NCI-H510A (cell line): Measurements from ENCODE around the gene SPAG16.
"Not testable (repeated sequence)": the region's sequence is repeated elsewhere in the genome, so short reads cannot be mapped to it uniquely, and the experiment has no call there.

ENCODE experiments used
- DNase-seq: peaks from one replicate; lab custom pipeline; 2025; lab: John Stamatoyannopoulos, UW

The SPAG16 gene

GRCh38 chr2:213701365-213701764 lies 417.1 kb downstream of the SPAG16 start:
- DNase-seq: not testable (repeated sequence)

DNA sequence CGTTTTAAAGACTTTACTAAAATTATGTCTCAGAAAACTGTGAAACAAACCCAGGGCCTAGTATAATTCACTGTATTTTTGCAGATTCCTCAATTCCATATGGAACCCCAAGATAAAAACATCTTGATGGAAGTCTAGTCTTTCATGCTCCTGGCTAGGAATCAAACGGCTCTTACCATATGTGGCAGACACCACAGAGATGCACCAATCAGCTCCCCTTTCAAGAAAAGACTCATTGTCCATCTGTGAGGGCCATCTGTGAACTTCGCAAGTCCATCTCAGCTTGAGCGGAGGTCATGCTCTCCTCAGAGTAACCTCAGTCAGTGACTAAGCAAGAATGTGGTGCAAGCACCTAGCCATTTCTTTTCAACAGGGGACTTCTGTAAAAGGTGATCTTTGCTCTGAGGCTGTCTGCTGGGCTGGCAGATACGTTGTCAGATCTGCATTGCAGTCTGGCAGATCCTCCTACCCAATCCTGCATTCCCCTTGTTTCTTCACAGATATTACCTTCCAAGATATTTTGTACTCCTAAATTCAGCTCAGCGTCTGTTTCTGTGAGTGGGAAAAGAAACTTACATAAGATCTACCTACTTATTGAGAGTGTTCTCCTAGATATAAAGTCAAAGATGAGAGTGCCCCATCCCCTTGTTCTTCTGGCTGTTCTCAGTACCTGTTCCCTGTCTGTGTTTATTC lies 419.3 kb downstream of the SPAG16 start:
- DNase-seq: no peak

DNA sequence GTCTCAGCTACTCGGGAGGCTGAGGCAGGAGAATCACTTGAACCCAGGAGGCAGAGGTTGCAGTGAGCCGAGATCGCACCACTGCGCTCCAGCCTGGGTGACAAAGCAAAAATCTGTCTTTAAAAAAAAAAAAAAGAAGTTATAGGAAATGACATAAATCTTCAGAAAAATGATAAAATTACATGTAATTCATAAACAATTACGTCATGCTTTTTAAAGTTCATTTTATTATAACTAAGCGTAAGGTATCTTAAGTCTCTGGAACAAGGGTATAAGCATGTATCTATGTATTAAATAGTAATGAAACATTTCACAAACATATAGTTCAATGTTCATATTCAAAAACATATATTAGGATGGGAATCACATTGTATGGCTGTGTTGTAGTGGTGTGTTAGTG lies 425.9 kb downstream of the SPAG16 start:
- DNase-seq: no peak

- DNase-seq: not testable (repeated sequence)
Measured at GRCh38 chr2:213718411-213718810, 434.1 kb downstream of the SPAG16 start.

- no peak for DNase-seq
Measured at GRCh38 chr2:213722565-213722964, 438.3 kb downstream of the SPAG16 start.

- DNase-seq: no peak
Measured at GRCh38 chr2:213723041-213723560, 438.8 kb downstream of the SPAG16 start.

GRCh38 chr2:213723707-213724106 lies 439.4 kb downstream of the SPAG16 start:
- no peak for DNase-seq

- DNase-seq: no peak
Measured at GRCh38 chr2:213726101-213726500, 441.8 kb downstream of the SPAG16 start.

GRCh38 chr2:213733893-213734292 lies 449.6 kb downstream of the SPAG16 start:
- DNase-seq: no peak

- DNase-seq: no peak
Measured at GRCh38 chr2:213740453-213740852, 456.2 kb downstream of the SPAG16 start.

- no peak for DNase-seq
Measured at GRCh38 chr2:213751446-213751845, 467.2 kb downstream of the SPAG16 start.

DNA sequence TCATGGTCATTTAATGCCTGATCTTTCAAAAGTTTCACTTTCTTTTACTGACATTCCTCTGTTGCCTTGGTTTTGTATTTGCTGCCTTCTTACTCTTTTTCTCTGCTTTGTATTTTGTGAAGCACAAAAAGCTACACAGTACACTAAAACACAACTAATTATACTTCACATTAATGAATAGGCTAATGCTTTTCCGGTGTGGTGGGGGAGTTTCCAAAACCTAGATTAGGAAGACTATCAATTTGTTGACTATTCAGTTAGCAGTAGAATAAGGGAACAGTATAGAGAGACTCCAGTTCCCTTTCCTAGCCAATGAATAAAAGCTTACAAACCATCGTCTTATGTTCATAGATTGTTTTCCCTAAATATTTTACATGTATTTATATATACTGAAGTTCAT lies 468.3 kb downstream of the SPAG16 start:
- DNase-seq: no peak

DNA sequence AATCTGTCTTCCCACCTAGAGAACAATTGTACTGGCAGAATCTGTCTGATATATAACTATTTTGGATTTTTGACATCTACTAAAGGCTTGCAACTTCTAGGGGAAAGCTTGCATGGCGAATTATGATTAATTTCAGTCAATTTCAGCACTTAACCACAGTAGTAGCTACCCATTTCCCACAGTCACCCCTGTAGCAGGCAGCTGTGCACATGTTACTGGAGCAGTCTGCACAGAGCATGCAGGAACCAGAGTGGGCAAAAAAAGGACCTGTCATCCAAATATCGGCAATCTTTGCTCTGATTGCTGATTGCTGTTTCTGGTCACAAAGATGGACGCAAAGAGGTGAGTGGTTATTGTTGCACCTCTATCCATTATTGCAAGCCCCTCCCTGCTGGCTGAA lies 473.3 kb downstream of the SPAG16 start:
- no peak for DNase-seq

DNA sequence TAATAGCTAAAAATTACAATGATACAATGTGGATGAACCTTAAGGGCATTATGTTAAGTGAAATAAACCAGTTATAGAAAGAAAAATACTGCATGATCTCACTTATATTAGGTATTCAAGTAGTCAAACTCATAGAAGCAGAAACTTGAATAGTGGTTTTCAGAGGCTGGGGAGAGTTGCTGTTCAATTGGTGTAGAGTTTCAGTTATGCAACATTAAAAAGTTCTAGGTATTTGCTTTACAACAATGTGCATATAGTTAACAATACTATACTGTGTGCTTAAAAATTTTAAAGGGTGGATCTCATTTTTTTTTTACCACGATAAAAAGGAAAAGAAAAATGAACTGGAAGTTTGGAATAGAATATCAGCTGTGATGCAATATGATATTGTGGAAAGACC lies 479.1 kb downstream of the SPAG16 start:
- no peak for DNase-seq

GRCh38 chr2:213763963-213764362 lies 479.7 kb downstream of the SPAG16 start:
- DNase-seq: no peak

DNA sequence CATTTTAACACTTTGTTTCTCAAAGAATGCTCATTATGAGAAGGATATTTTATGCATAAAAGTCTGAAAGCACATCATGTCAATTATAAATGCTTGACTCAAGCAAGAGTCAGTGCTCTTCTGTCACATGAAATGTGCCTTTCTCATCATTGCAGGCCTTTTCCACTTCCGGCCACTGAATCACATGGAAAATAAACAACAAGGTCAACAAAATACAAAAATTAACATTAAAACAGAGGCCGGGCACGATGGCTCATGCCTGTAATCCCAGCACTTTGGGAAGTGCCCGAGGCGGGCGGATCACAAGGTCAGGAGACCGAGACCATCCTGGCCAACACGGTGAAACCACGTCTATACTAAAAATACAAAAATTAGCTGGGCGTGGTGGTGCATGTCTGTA lies 480.6 kb downstream of the SPAG16 start:
- DNase-seq: no peak

GRCh38 chr2:213766062-213766461 lies 481.8 kb downstream of the SPAG16 start:
- DNase-seq: no peak

DNA sequence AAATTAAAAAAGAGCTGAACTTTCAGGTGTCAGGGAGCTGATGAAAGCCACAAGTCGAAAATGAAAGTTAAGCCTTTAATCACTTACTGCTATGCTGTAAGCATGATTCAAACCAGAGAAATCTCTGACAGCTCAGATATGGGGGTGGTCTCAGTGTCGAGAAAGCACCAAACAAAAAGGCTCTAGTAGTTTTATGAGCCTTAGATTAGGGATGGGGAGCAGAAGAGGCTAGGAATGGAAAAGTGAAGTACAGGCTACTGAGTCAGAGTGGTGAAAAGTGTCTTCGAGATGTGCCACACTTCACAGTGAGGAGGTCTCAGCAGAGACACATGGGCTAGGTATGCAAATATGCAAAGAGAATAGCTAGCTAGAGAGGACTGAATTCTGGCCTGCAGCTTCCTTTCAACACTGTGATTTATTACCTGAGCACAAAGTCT lies 482.2 kb downstream of the SPAG16 start:
- no peak for DNase-seq

GRCh38 chr2:213787869-213788268 lies 503.6 kb downstream of the SPAG16 start:
- DNase-seq: no peak

- DNase-seq: no peak
Measured at GRCh38 chr2:213789940-213790339, 505.7 kb downstream of the SPAG16 start.

DNA sequence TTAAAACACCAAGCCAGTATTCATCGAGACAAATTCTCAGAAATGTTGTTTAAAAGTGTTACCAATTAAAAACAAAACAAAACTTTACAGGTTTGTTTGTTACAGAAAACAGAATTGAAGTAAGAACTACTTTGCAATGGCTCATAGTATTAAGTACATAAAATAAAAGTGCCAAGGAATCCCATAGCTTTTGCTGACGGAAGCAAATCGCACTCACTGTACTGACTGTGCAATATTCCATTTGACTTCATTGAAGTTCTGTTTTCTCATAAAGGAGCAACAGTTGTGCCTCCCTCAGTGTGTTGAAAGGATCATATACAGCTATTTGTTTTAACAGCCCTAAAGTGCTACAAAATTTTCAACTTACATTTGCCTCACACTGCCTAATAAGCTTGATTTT lies 507.8 kb downstream of the SPAG16 start:
- DNase-seq: no peak

DNA sequence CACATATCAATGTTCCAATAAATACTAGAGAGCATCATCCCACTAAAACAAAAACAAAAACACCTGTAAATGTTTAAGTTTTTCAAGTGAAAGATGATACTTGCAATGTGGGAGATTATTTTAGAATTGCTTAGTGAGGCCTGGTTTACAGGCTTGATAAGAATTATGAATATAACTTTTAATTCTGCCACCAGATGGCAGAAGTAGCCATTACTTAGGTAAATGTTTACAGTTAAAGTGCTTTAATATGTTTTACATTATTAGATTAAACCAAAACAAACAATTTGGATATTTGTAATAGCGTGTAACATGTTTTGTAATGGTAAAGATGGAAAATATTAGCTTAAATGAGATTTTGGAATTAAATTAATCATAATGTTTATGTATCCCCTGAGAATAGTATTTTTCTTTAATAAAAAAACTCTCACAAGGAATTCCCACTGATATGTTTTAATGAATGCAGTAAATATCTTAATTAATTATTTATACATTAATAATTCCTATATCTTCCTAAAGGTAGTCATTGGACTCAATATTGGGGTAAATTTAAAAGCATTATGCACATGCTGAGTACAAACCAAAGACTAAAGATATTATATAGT lies 522.0 kb downstream of the SPAG16 start:
- no peak for DNase-seq

- DNase-seq: no peak
Measured at GRCh38 chr2:213816583-213816982, 532.3 kb downstream of the SPAG16 start.

- no peak for DNase-seq
Measured at GRCh38 chr2:213818436-213818835, 534.2 kb downstream of the SPAG16 start.
